ENCODE data around the gene SLC35E4. TPM values are rescaled to one million over a fixed set of nuclear protein-coding genes. Genes with fewer than 3 reads are reported as not detected.
A peak's percentile ranks its signal among the peaks of the same experiment; 100 is the strongest.

The SLC35E4 gene
- polyA plus RNA-seq, 1 of the 3 experiments (the other 2 are of a cell fraction): 2.8 TPM

DNA sequence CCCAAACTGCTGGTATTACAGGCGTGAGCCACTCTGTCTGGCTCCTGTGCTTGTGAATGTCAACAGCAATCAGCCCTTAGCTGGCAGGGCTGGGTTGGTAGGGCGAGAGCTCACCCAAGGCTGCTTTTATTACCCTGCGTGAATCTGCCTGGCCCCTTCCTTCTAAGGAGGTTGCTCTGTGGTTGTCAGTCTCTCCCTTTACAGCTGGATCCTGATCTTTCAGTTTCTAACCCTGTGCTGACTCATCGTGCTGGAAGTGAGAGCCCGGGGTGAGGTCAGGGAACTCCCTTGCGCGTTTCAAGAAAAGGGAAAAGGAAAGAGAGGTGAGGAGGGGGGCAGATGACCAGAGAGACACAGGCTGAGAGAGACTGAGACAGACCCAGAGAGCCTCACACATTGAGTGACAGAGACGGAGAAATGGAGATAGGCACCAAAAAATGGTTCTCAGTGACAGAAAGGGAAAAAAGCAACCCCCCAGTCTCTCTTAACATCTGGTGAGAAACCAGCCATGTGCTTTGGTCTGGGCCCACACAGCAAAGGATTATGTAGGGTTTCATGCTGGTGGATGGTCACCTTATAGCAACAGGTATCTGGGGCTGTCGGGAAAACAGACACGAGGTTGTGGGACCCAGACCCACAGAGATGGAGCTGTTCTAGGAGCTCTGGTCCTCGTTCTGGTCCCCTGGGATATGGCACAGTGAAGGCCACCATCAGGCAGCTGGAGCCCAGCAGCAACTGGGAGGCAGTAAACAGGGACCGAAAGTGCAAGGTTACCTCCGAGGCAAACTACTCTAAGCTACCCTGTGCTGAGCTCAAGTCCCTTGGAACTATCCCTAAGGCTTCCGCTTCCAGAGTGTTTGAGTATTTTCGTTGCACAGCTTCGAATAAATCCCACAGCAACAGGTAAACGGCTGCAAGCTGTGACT lies 26.1 kb upstream of the SLC35E4 start:
- Histone ChIP-seq H3K9me3 (no peaks in the 10 kb centered on the region), H3K27ac (ENCODE audit: low read depth in 2 of 2, low read length in 1 of 2) (peak overlapping the region in 1 of 2 experiments; percentile 39; a peak in 1 of 4 replicates), H2AFZ (ENCODE audit: low read depth) (peak overlapping the region; percentile 24; the same call in 1 of the 2 replicates), H3K9me2 (no peaks in the 10 kb centered on the region), H3K79me2 (ENCODE audit: insufficient read depth) (no peaks in the 10 kb centered on the region), H3K36me3 (replicated peaks in 1 of 2; ENCODE audit: control insufficient read depth in 1 of 2, insufficient read depth in 2 of 2, low read length in 1 of 2) (no peaks in the 10 kb centered on the region), H3K27me3 (ENCODE audit: insufficient read depth) (no peaks in the 10 kb centered on the region), H4K20me1 (ENCODE audit: insufficient read depth) (no peaks in the 10 kb centered on the region), H3K4me2 (peak overlapping the region; percentile 29; the same call in 1 of the 2 replicates), H3K9ac (no peak overlapping the region; the same call in 1 of the 2 replicates), H3K4me1 (ENCODE audit: control insufficient read depth in 1 of 2, insufficient read depth in 2 of 2, low read depth in 1 of 2, low read length in 1 of 2) (peaks cover 10 to 15% of the 10 kb centered on the region in 2 experiments; a peak in 2 of 4 replicates), H3K4me3 (ENCODE audit: low read depth in 2 of 2, low read length in 1 of 2) (no peak overlapping the region), H3F3A (replicated peaks; ENCODE audit: insufficient read depth) (peaks cover 4% of the 10 kb centered on the region)
- POLR2A ChIA-PET: no interaction called here
- TF ChIP-seq EP300 (IDR thresholded peaks at IDR 0.05; ENCODE audit: borderline replicate concordance in 1 of 2, low read depth in 1 of 2, low read length in 1 of 2): no peak
- TF ChIP-seq, protein P1, sequence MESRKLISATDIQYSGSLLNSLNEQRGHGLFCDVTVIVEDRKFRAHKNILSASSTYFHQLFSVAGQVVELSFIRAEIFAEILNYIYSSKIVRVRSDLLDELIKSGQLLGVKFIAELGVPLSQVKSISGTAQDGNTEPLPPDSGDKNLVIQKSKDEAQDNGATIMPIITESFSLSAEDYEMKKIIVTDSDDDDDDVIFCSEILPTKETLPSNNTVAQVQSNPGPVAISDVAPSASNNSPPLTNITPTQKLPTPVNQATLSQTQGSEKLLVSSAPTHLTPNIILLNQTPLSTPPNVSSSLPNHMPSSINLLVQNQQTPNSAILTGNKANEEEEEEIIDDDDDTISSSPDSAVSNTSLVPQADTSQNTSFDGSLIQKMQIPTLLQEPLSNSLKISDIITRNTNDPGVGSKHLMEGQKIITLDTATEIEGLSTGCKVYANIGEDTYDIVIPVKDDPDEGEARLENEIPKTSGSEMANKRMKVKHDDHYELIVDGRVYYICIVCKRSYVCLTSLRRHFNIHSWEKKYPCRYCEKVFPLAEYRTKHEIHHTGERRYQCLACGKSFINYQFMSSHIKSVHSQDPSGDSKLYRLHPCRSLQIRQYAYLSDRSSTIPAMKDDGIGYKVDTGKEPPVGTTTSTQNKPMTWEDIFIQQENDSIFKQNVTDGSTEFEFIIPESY (IDR thresholded peaks at IDR 0.05; ENCODE audit: borderline replicate concordance, low read depth): no peak
- peak; percentile 47; the same call in 1 of the 2 replicates for TF ChIP-seq FOSL2 (IDR thresholded peaks at IDR 0.05; ENCODE audit: borderline replicate concordance, low read depth)
- TF ChIP-seq CHD2 (IDR thresholded peaks at IDR 0.05; ENCODE audit: low read length, partially characterized antibody): no peak
- no peak for DNase-seq
- WGBS (ENCODE audit: low lambda C conversion rate): 67% methylated on average over 16 of the region's 17 CpGs
- CTCF ChIA-PET: interaction anchor here (1.1 to 4.1 kb wide), 2 partner anchors 25 kb away, joined by 3 to 24 read pairs; partner anchors contain the start of gene SLC35E4

DNA sequence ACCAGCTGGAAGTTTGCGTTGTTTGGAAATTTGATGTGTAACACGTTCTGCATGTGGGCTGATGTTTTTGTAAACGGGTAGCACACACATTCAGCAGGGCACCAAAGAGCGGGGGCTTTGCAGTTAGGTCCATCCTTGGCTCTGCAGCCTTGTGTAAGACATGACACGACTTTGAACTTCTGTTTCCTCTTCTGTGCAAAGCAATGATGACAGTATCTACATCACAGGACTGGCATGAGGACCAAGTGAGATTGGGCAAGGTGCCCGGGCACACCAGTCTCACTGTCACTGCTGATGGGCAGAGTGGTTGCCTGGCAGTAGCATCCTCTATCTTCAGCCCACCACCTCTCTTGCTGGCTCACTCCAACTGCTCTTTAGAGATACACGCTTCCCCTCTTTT lies 25.3 kb upstream of the SLC35E4 start:
- 72% methylated on average over 7 of the region's 7 CpGs for WGBS (ENCODE audit: low lambda C conversion rate)
- ChIA-PET POLR2A (no interaction called here), CTCF (interaction anchor here (1.1 kb wide), 1 partner anchor 24 kb away, joined by 3 read pairs; no protein-coding TSS in a partner anchor)
- TF ChIP-seq EZH2phosphoT487 (IDR thresholded peaks at IDR 0.05; ENCODE audit: borderline replicate concordance, low read depth) (no peak), RCOR1 (IDR thresholded peaks at IDR 0.05; ENCODE audit: low read length) (no peak), EP300 (IDR thresholded peaks at IDR 0.05; ENCODE audit: borderline replicate concordance in 1 of 2, low read depth in 1 of 2, low read length in 1 of 2) (no peak), JUND (IDR thresholded peaks at IDR 0.05) (no peak), RXRA (IDR thresholded peaks at IDR 0.05; ENCODE audit: borderline replicate concordance, low read depth) (no peak), CHD2 (IDR thresholded peaks at IDR 0.05; ENCODE audit: low read length, partially characterized antibody) (no peak), POLR2AphosphoS5 (IDR thresholded peaks at IDR 0.05; ENCODE audit: low read depth, low read length) (no peak), RFX5 (IDR thresholded peaks at IDR 0.05; ENCODE audit: low read length) (no peak), ELF1 (IDR thresholded peaks at IDR 0.05) (no peak), FOXM1 (IDR thresholded peaks at IDR 0.05; ENCODE audit: low read depth) (no peak), RAD21 (IDR thresholded peaks at IDR 0.05; ENCODE audit: low read length) (no peak)
- TF ChIP-seq, protein P1 (IDR thresholded peaks at IDR 0.05; ENCODE audit: borderline replicate concordance, low read depth): no peak
- TF ChIP-seq, protein P2, sequence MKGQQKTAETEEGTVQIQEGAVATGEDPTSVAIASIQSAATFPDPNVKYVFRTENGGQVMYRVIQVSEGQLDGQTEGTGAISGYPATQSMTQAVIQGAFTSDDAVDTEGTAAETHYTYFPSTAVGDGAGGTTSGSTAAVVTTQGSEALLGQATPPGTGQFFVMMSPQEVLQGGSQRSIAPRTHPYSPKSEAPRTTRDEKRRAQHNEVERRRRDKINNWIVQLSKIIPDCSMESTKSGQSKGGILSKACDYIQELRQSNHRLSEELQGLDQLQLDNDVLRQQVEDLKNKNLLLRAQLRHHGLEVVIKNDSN (IDR thresholded peaks at IDR 0.05; ENCODE audit: borderline replicate concordance, low read depth): no peak
- H3K4me1 ChIP-seq (ENCODE audit: control insufficient read depth in 1 of 2, insufficient read depth in 2 of 2, low read depth in 1 of 2, low read length in 1 of 2): peaks cover 10 to 15% of the 10 kb centered on the region in 2 experiments; a peak in 2 of 4 replicates
- no peak overlapping the region for H3K9ac ChIP-seq
- H3K9me3 ChIP-seq: no peaks in the 10 kb centered on the region
- no peaks in the 10 kb centered on the region for H3K36me3 ChIP-seq (replicated peaks in 1 of 2; ENCODE audit: control insufficient read depth in 1 of 2, insufficient read depth in 2 of 2, low read length in 1 of 2)
- H4K20me1 ChIP-seq (ENCODE audit: insufficient read depth): no peaks in the 10 kb centered on the region
- no peak overlapping the region for H3K27ac ChIP-seq (ENCODE audit: low read depth in 2 of 2, low read length in 1 of 2)
- H3F3A ChIP-seq (replicated peaks; ENCODE audit: insufficient read depth): peaks cover 4% of the 10 kb centered on the region
- H3K9me2 ChIP-seq: no peaks in the 10 kb centered on the region
- no peak for DNase-seq
- no peak overlapping the region for H2AFZ ChIP-seq (ENCODE audit: low read depth)
- no peaks in the 10 kb centered on the region for H3K27me3 ChIP-seq (ENCODE audit: insufficient read depth)
- H3K79me2 ChIP-seq (ENCODE audit: insufficient read depth): no peaks in the 10 kb centered on the region
- no peak overlapping the region for H3K4me3 ChIP-seq (ENCODE audit: low read depth in 2 of 2, low read length in 1 of 2)
- no peak overlapping the region for H3K4me2 ChIP-seq
